Neural progenitor cell (in vitro differentiated cells): ENCODE data around the gene TADA2A. TPM values are rescaled to one million over a fixed set of nuclear protein-coding genes. Genes with fewer than 3 reads are reported as not detected.

Experiments
- DNase-seq: peaks from one replicate; pipeline ENCODE4 v3.0.0-alpha.2; 2016; ENCODE audit warnings: low spot score
- H2AFZ ChIP-seq: fragments of 200-600 bp; sonication (generic); replicated peaks from 2 replicates; pipeline ENCODE4 v1.6.1; 2016; ENCODE audit warnings: antibody characterized with exemption
- H3F3A ChIP-seq: fragments of 200-600 bp; sonication (generic); 2 replicates; pipeline ENCODE4 v1.6.1; 2016; ENCODE audit warnings: antibody characterized with exemption, low read depth
- H3K27ac ChIP-seq: fragments of 200-600 bp; sonication (generic); 2 replicates; pipeline ENCODE4 v1.5.1; 2016; ENCODE audit warnings: mild to moderate bottlenecking
- H3K27me3 ChIP-seq: fragments of 200-600 bp; sonication (generic); 2 replicates; pipeline ENCODE4 v1.6.1; 2016; ENCODE audit warnings: mild to moderate bottlenecking, moderate library complexity
- H3K36me3 ChIP-seq: fragments of 200-600 bp; sonication (generic); 2 replicates; pipeline ENCODE4 v1.5.1; 2016
- H3K4me1 ChIP-seq: fragments of 200-600 bp; sonication (generic); 2 replicates; pipeline ENCODE4 v1.6.1; 2016; ENCODE audit warnings: mixed run types
- H3K4me2 ChIP-seq: fragments of 200-600 bp; sonication (generic); 2 replicates; pipeline ENCODE4 v1.6.1; 2016
- H3K4me3 ChIP-seq: fragments of 200-600 bp; sonication (generic); 2 replicates; pipeline ENCODE4 v1.5.1; 2016
- H3K79me2 ChIP-seq: fragments of 200-600 bp; sonication (generic); 2 replicates; pipeline ENCODE4 v1.6.1; 2016; ENCODE audit warnings: low read depth
- H3K9ac ChIP-seq: fragments of 200-600 bp; sonication (generic); 2 replicates; pipeline ENCODE4 v1.6.1; 2016
- H3K9me3 ChIP-seq: fragments of 200-600 bp; sonication (generic); 2 replicates; pipeline ENCODE4 v1.5.1; 2016; ENCODE audit warnings: low read depth
- H4K20me1 ChIP-seq: fragments of 200-600 bp; sonication (generic); 2 replicates; pipeline ENCODE4 v1.6.1; 2016; ENCODE audit warnings: low read depth
- H3K27ac Mint-ChIP-seq: 3 replicates; pipeline ENCODE4 v1.8.0; 2021; ENCODE audit warnings: mixed read lengths
- H3K27me3 Mint-ChIP-seq: 2 replicates; pipeline ENCODE4 v1.8.0; 2022; ENCODE audit warnings: low read depth, mild to moderate bottlenecking, inconsistent platforms, moderate library complexity, mixed read lengths; ENCODE audit not compliant: insufficient read depth
- H3K36me3 Mint-ChIP-seq: 3 replicates; pipeline ENCODE4 v1.8.0; 2021; ENCODE audit warnings: mixed read lengths
- H3K4me1 Mint-ChIP-seq: 3 replicates; pipeline ENCODE4 v1.8.0; 2021; ENCODE audit warnings: mixed read lengths
- H3K4me3 Mint-ChIP-seq: 3 replicates; pipeline ENCODE4 v1.8.0; 2021; ENCODE audit warnings: mild to moderate bottlenecking, moderate library complexity, mixed read lengths
- H3K9me3 Mint-ChIP-seq: 3 replicates; pipeline ENCODE4 v1.8.0; 2020; ENCODE audit warnings: mixed read lengths
- EZH2 ChIP-seq: fragments of 200-600 bp; sonication (generic); IDR thresholded peaks from 2 replicates; pipeline ENCODE4 v1.6.1; 2017; ENCODE audit warnings: antibody characterized with exemption, mild to moderate bottlenecking, moderate library complexity
- EZH2phosphoT487 ChIP-seq: fragments of 200-600 bp; sonication (generic); IDR thresholded peaks from 2 replicates; pipeline ENCODE4 v1.6.1; 2017; ENCODE audit warnings: antibody characterized with exemption
- total RNA-seq: library from RNA; depleted of rRNA; stranded (reverse); fragments of >200 nt; gene quantifications from 2 replicates; pipeline ENCODE4 v1.2.3, GENCODE V29; 2015; ENCODE audit warnings: low replicate concordance
- TF ChIP-seq, protein P1 (sequence below): fragments of 200-600 bp; sonication (generic); IDR thresholded peaks from 2 replicates; pipeline ENCODE4 v1.5.1; 2017; ENCODE audit warnings: antibody characterized with exemption, mild to moderate bottlenecking

TADA2A gene
- total RNA-seq, 1 donor from 2014 or later = 30.7 TPM

- TF ChIP-seq EZH2phosphoT487 (no peak), EZH2 (no peak)
- TF ChIP-seq, protein P1, sequence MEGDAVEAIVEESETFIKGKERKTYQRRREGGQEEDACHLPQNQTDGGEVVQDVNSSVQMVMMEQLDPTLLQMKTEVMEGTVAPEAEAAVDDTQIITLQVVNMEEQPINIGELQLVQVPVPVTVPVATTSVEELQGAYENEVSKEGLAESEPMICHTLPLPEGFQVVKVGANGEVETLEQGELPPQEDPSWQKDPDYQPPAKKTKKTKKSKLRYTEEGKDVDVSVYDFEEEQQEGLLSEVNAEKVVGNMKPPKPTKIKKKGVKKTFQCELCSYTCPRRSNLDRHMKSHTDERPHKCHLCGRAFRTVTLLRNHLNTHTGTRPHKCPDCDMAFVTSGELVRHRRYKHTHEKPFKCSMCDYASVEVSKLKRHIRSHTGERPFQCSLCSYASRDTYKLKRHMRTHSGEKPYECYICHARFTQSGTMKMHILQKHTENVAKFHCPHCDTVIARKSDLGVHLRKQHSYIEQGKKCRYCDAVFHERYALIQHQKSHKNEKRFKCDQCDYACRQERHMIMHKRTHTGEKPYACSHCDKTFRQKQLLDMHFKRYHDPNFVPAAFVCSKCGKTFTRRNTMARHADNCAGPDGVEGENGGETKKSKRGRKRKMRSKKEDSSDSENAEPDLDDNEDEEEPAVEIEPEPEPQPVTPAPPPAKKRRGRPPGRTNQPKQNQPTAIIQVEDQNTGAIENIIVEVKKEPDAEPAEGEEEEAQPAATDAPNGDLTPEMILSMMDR = no peak
- Histone ChIP-seq H3K4me2 (no peak overlapping the region), H4K20me1 (no peaks in the 10 kb centered on the region), H3K27ac (no peak overlapping the region), H3K27me3 (no peaks in the 10 kb centered on the region), H3K79me2 (no peaks in the 10 kb centered on the region), H3K9ac (no peak overlapping the region), H3K4me1 (no peaks in the 10 kb centered on the region), H3K4me3 (no peak overlapping the region), H2AFZ (no peak overlapping the region), H3K9me3 (no peaks in the 10 kb centered on the region), H3F3A (no peaks in the 10 kb centered on the region), H3K36me3 (peaks cover 6% of the 10 kb centered on the region)
- Mint-ChIP-seq H3K4me3 (no peak overlapping the region), H3K36me3 (peaks cover 23% of the 10 kb centered on the region), H3K27me3 (no peaks in the 10 kb centered on the region), H3K4me1 (peaks cover 2% of the 10 kb centered on the region), H3K9me3 (no peaks in the 10 kb centered on the region), H3K27ac (no peak overlapping the region)
- DNase-seq = no peak
These were observed 59.8 kb downstream of the TADA2A start for GRCh38 chr17:37466471-37466870.

DNA sequence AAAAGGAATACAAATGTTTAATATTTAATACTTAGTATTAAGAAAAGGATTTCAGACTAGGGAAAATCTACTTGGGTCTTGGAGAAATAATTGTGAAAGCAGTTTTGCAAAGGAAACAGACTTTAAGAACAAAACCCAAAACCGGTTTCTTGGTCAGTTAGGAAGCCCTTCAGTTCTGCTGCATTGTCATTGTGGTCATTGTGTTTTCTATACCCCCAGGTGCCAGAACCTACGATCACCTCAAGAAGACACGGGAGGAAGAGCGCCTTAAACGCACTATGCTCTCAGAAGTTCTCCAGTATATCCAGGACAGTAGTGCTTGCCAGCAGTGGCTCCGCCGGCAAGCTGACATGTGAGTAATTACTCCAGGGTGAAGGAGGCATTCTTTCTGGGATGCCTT is 63.5 kb downstream of the TADA2A start:
- H3K27me3 Mint-ChIP-seq = no peaks in the 10 kb centered on the region
- H3K9me3 ChIP-seq = no peaks in the 10 kb centered on the region
- no peaks in the 10 kb centered on the region for H3K27me3 ChIP-seq
- H4K20me1 ChIP-seq = no peaks in the 10 kb centered on the region
- H3K4me3 Mint-ChIP-seq = no peak overlapping the region
- H3K4me1 ChIP-seq = no peaks in the 10 kb centered on the region
- DNase-seq = no peak
- H3K9ac ChIP-seq = no peak overlapping the region
- no peak overlapping the region for H3K27ac Mint-ChIP-seq
- no peaks in the 10 kb centered on the region for H3K4me1 Mint-ChIP-seq
- H2AFZ ChIP-seq = no peak overlapping the region
- H3K4me3 ChIP-seq = no peak overlapping the region
- no peak overlapping the region for H3K27ac ChIP-seq
- H3F3A ChIP-seq = peaks cover 3% of the 10 kb centered on the region
- no peak overlapping the region for H3K4me2 ChIP-seq
- H3K9me3 Mint-ChIP-seq = no peaks in the 10 kb centered on the region
- no peaks in the 10 kb centered on the region for H3K79me2 ChIP-seq
- peaks cover 3% of the 10 kb centered on the region for H3K36me3 ChIP-seq
- TF ChIP-seq, protein P1 = no peak
- no peak for TF ChIP-seq EZH2phosphoT487
- no peak for TF ChIP-seq EZH2
- H3K36me3 Mint-ChIP-seq = peaks cover 31% of the 10 kb centered on the region

- Mint-ChIP-seq H3K9me3 (no peaks in the 10 kb centered on the region), H3K27me3 (peaks cover 2% of the 10 kb centered on the region), H3K4me1 (peaks cover 2% of the 10 kb centered on the region), H3K27ac (no peak overlapping the region), H3K36me3 (peaks cover 36% of the 10 kb centered on the region), H3K4me3 (no peak overlapping the region)
- Histone ChIP-seq H3K79me2 (no peaks in the 10 kb centered on the region), H3K4me2 (no peak overlapping the region), H3K4me1 (no peaks in the 10 kb centered on the region), H3K4me3 (no peak overlapping the region), H2AFZ (no peak overlapping the region), H3K9me3 (no peaks in the 10 kb centered on the region), H3K36me3 (peaks cover 5% of the 10 kb centered on the region), H3F3A (peaks cover 3% of the 10 kb centered on the region), H3K9ac (no peak overlapping the region), H4K20me1 (no peaks in the 10 kb centered on the region), H3K27ac (no peak overlapping the region), H3K27me3 (no peaks in the 10 kb centered on the region)
- TF ChIP-seq EZH2 = no peak
- no peak for TF ChIP-seq EZH2phosphoT487
- TF ChIP-seq, protein P1 = no peak
- DNase-seq = no peak
These were observed 69.2 kb downstream of the TADA2A start for GRCh38 chr17:37475731-37476420.
